Naive thymus-derived CD4-positive, alpha-beta T cell (primary cell): ENCODE measurements around the gene KERA. TPM values are rescaled to one million over a fixed set of nuclear protein-coding genes. Genes with fewer than 3 reads are reported as not detected.

Experiments used
- ATAC-seq: fragments of 150-1000 bp; cut with Tn5 transposase; 2 replicates; pipeline ENCODE4 v1.10.0; 2021; ENCODE audit warnings: mild to moderate bottlenecking, moderate library complexity
- CTCF ChIA-PET: fragments of 350-600 bp; sonication (Branson Sonifier 250); formaldehyde crosslinking; loops from one replicate; lab custom pipeline; 2021; ENCODE audit warnings: antibody characterized with exemption; lab: Charles Lee
- POLR2A ChIA-PET: fragments of 350-600 bp; sonication (Branson Sonifier 250); formaldehyde crosslinking; loops from one replicate; lab custom pipeline; 2021; ENCODE audit warnings: antibody characterized with exemption, inconsistent platforms; lab: Charles Lee
- DNase-seq, 9 donors: peaks; one replicate each; pipeline versions ENCODE4 v3.0.0 to v3.0.0-alpha.2; 2020 to 2022; ENCODE audit warnings: mixed read lengths in 1 of 9
- H3K27ac ChIP-seq: one replicate; pipeline ENCODE4 v1.7.0; 2013; ENCODE audit warnings: mild to moderate bottlenecking, low read depth, low read length, moderate library complexity
- H3K27me3 ChIP-seq, 2 donors: one replicate each; pipeline ENCODE4 v1.7.0; 2013; ENCODE audit warnings: low read length in 2 of 2, mild to moderate bottlenecking in 2 of 2, moderate library complexity in 2 of 2; ENCODE audit not compliant: control insufficient read depth in 2 of 2, insufficient read depth in 2 of 2
- H3K36me3 ChIP-seq, 3 experiments: 1 replicate in 2 of 3; 2 replicates in 1 of 3; pipeline ENCODE4 v1.7.0; 2013; ENCODE audit warnings: low read length in 3 of 3, mild to moderate bottlenecking in 3 of 3, moderate library complexity in 1 of 3; ENCODE audit not compliant: insufficient read depth in 3 of 3, control insufficient read depth in 2 of 3
- H3K4me1 ChIP-seq, 2 donors: one replicate each; pipeline ENCODE4 v1.7.0; 2013; ENCODE audit warnings: low read length in 2 of 2, mild to moderate bottlenecking in 2 of 2, moderate library complexity in 1 of 2; ENCODE audit not compliant: control insufficient read depth in 2 of 2, insufficient read depth in 2 of 2
- H3K4me3 ChIP-seq: 2 replicates; pipeline ENCODE4 v1.7.0; 2013; ENCODE audit warnings: mild to moderate bottlenecking, low read length
- H3K9me3 ChIP-seq, 3 experiments: 1 replicate in 2 of 3; 2 replicates in 1 of 3; pipeline ENCODE4 v1.7.0; 2013; ENCODE audit warnings: low read length in 3 of 3; ENCODE audit not compliant: control insufficient read depth in 2 of 3
- H3K27ac Mint-ChIP-seq, 9 donors: one replicate each; pipeline ENCODE4 v1.8.0; 2020 to 2022; ENCODE audit warnings: mixed read lengths in 9 of 9, mild to moderate bottlenecking in 8 of 9, moderate library complexity in 5 of 9, inconsistent platforms in 2 of 9
- H3K27me3 Mint-ChIP-seq, 5 donors: one replicate each; pipeline ENCODE4 v1.8.0; 2021 to 2022; ENCODE audit warnings: mixed read lengths in 5 of 5, mild to moderate bottlenecking in 1 of 5
- H3K36me3 Mint-ChIP-seq, 5 donors: one replicate each; pipeline ENCODE4 v1.8.0; 2020 to 2022; ENCODE audit warnings: mixed read lengths in 5 of 5, mild to moderate bottlenecking in 3 of 5, inconsistent platforms in 1 of 5
- H3K4me1 Mint-ChIP-seq, 7 donors: one replicate each; pipeline ENCODE4 v1.8.0; 2020 to 2022; ENCODE audit warnings: mixed read lengths in 7 of 7, mild to moderate bottlenecking in 3 of 7, inconsistent platforms in 1 of 7
- H3K4me3 Mint-ChIP-seq, 10 donors: one replicate each; pipeline ENCODE4 v1.8.0; 2020 to 2022; ENCODE audit warnings: mild to moderate bottlenecking in 10 of 10, mixed read lengths in 10 of 10, moderate library complexity in 6 of 10, inconsistent platforms in 2 of 10
- H3K9me3 Mint-ChIP-seq, 11 donors: one replicate each; pipeline ENCODE4 v1.8.0; 2020 to 2022; ENCODE audit warnings: mixed read lengths in 11 of 11, mild to moderate bottlenecking in 4 of 11, inconsistent platforms in 1 of 11, moderate library complexity in 1 of 11
- intact Hi-C, 2 donors: fragments of 100-400 bp; cut with micrococcal nuclease; formaldehyde crosslinking; loops; one replicate each; pipeline ENCODE4 v1.15.1; 2023
- polyA plus RNA-seq, 2 donors: library from polyadenylated mRNA; unstranded; fragments of 300-500 nt; fragmentation: Illumina TruSeq; gene quantifications; one replicate each; pipeline ENCODE4 v1.2.3, GENCODE V29; 2021
- total RNA-seq, 6 experiments: library from RNA in 5 of 6; stranded (reverse) in 5 of 6; gene quantifications; 1 replicate in 5 of 6; 2 replicates in 1 of 6; pipeline ENCODE4 v1.2.3 and lab custom pipeline; 2021 to 2026

Gene KERA
- total and polyA plus RNA-seq, 7 experiments from 2014 or later = not detected

GRCh38 chr12:91003737-91004136 is 54.1 kb downstream of the KERA start:
- DNase-seq = no peak
- peaks cover 0 to 20% (median 6%) of the 10 kb centered on the region in 7 donors for H3K4me1 Mint-ChIP-seq
- ATAC-seq = no peak
- intact Hi-C loops = no loop called here
- H3K4me1 ChIP-seq = no peaks in the 10 kb centered on the region
- H3K27me3 Mint-ChIP-seq = peaks cover 0 to 11% (median 5%) of the 10 kb centered on the region in 5 donors
- ChIA-PET CTCF (no interaction called here), POLR2A (no interaction called here)
- H3K36me3 ChIP-seq = no peaks in the 10 kb centered on the region
- H3K36me3 Mint-ChIP-seq = no peaks in the 10 kb centered on the region
- no peak overlapping the region for H3K27ac ChIP-seq
- H3K27ac Mint-ChIP-seq = no peak overlapping the region
- no peaks in the 10 kb centered on the region for H3K9me3 ChIP-seq
- no peaks in the 10 kb centered on the region for H3K27me3 ChIP-seq
- H3K4me3 Mint-ChIP-seq = no peak overlapping the region
- no peak overlapping the region for H3K4me3 ChIP-seq
- peaks cover 0 to 7% (median 0%) of the 10 kb centered on the region in 11 donors for H3K9me3 Mint-ChIP-seq

GRCh38 chr12:91001306-91001705 is 56.5 kb downstream of the KERA start:
- intact Hi-C loops = no loop called here
- CTCF ChIA-PET = no interaction called here
- Mint-ChIP-seq H3K27ac (no peak overlapping the region), H3K36me3 (no peaks in the 10 kb centered on the region), H3K9me3 (no peaks in the 10 kb centered on the region), H3K27me3 (peaks cover 0 to 11% (median 10%) of the 10 kb centered on the region in 5 donors), H3K4me1 (no peaks in the 10 kb centered on the region), H3K4me3 (no peak overlapping the region)
- ATAC-seq = no peak
- Histone ChIP-seq H3K27ac (no peak overlapping the region), H3K9me3 (no peaks in the 10 kb centered on the region), H3K36me3 (no peaks in the 10 kb centered on the region), H3K4me3 (no peak overlapping the region), H3K27me3 (no peaks in the 10 kb centered on the region), H3K4me1 (no peaks in the 10 kb centered on the region)
- DNase-seq = no peak
- POLR2A ChIA-PET = no interaction called here

Other genes with a start within 250 kb of the KERA start
- gene CCER1, start 102.8 kb downstream of the KERA start, total RNA-seq = not detected
- gene CCER1, start 102.8 kb downstream of the KERA start, polyA plus RNA-seq = not detected
- gene EPYC, start 53.1 kb downstream of the KERA start, total RNA-seq = not detected
- gene EPYC, start 53.1 kb downstream of the KERA start, polyA plus RNA-seq = not detected
- under 1 TPM in 1 of 5 experiments, not detected in 4; 0.54 TPM for gene LUM, start 53.5 kb upstream of the KERA start, total RNA-seq
- gene LUM, start 53.5 kb upstream of the KERA start, polyA plus RNA-seq = not detected
- under 1 TPM in 1 of 5 experiments, not detected in 4; 0.69 TPM for gene DCN, start 124.8 kb upstream of the KERA start, total RNA-seq
- not detected for gene DCN, start 124.8 kb upstream of the KERA start, polyA plus RNA-seq